ENCODE results near the gene RGN. TPM values are rescaled to one million over a fixed set of nuclear protein-coding genes. Genes with fewer than 3 reads are reported as not detected.

The RGN gene
- polyA plus RNA-seq, 1 donor from 2014 or later, result 1.5 TPM

GRCh38 chrX:47061238-47061919 lies 16.9 kb upstream of the RGN start:
- H3F3A ChIP-seq (ENCODE audit: insufficient read depth, low read length, poor library complexity, severe bottlenecking), result no peaks in the 10 kb centered on the region
- no peaks in the 10 kb centered on the region for H3K9me3 ChIP-seq (ENCODE audit: low read length)
- no peaks in the 10 kb centered on the region for H3K79me2 ChIP-seq (replicated peaks; ENCODE audit: insufficient read depth, low read length)
- H3K36me3 ChIP-seq (ENCODE audit: insufficient read depth, low read length), result no peaks in the 10 kb centered on the region
- H3K9ac ChIP-seq (ENCODE audit: low read length), result no peak overlapping the region
- no peak overlapping the region for H3K27ac ChIP-seq (ENCODE audit: low read length)
- H3K4me2 ChIP-seq (ENCODE audit: low read length), result no peak overlapping the region
- H4K20me1 ChIP-seq (ENCODE audit: insufficient read depth), result no peaks in the 10 kb centered on the region
- no peak overlapping the region for H2AFZ ChIP-seq (ENCODE audit: low read depth, low read length)
- no peak overlapping the region for H3K4me3 ChIP-seq (ENCODE audit: low read length)
- H3K9me2 ChIP-seq (ENCODE audit: insufficient read depth, low read length), result no peaks in the 10 kb centered on the region
- no peaks in the 10 kb centered on the region for H3K27me3 ChIP-seq (ENCODE audit: insufficient read depth, low read depth, low read length)
- TF ChIP-seq POLR2AphosphoS5 (IDR thresholded peaks at IDR 0.05) (no peak), TAF1 (IDR thresholded peaks at IDR 0.05; ENCODE audit: low read depth) (no peak), EZH2 (IDR thresholded peaks at IDR 0.05; ENCODE audit: borderline replicate concordance, insufficient read depth, low read length, poor library complexity, severe bottlenecking) (no peak), REST (IDR thresholded peaks at IDR 0.05; ENCODE audit: borderline replicate concordance) (no peak), MXI1 (conservative IDR thresholded peaks at IDR 0.05; ENCODE audit: poor library complexity, severe bottlenecking) (no peak), CTCF (IDR thresholded peaks at IDR 0.05; ENCODE audit: poor library complexity, severe bottlenecking) (no peak), SMC3 (conservative IDR thresholded peaks at IDR 0.05; ENCODE audit: poor library complexity) (no peak)

GRCh38 chrX:47063179-47063578 lies 15.1 kb upstream of the RGN start:
- no peaks in the 10 kb centered on the region for H3K36me3 ChIP-seq (ENCODE audit: insufficient read depth, low read length)
- no peaks in the 10 kb centered on the region for H3K9me3 ChIP-seq (ENCODE audit: low read length)
- H3F3A ChIP-seq (ENCODE audit: insufficient read depth, low read length, poor library complexity, severe bottlenecking), result no peaks in the 10 kb centered on the region
- no peak overlapping the region for H3K4me2 ChIP-seq (ENCODE audit: low read length)
- TF ChIP-seq MXI1 (conservative IDR thresholded peaks at IDR 0.05; ENCODE audit: poor library complexity, severe bottlenecking) (no peak), RAD21 (conservative IDR thresholded peaks at IDR 0.05) (no peak)
- H3K4me3 ChIP-seq (ENCODE audit: low read length), result no peak overlapping the region
- no peak overlapping the region for H2AFZ ChIP-seq (ENCODE audit: low read depth, low read length)
- no peaks in the 10 kb centered on the region for H3K79me2 ChIP-seq (replicated peaks; ENCODE audit: insufficient read depth, low read length)
- no peaks in the 10 kb centered on the region for H3K9me2 ChIP-seq (ENCODE audit: insufficient read depth, low read length)
- H3K9ac ChIP-seq (ENCODE audit: low read length), result no peak overlapping the region
- no peaks in the 10 kb centered on the region for H4K20me1 ChIP-seq (ENCODE audit: insufficient read depth)
- H3K27me3 ChIP-seq (ENCODE audit: insufficient read depth, low read depth, low read length), result no peaks in the 10 kb centered on the region
- H3K27ac ChIP-seq (ENCODE audit: low read length), result no peak overlapping the region

GRCh38 chrX:47068214-47068613 lies 10.0 kb upstream of the RGN start:
- H3K27me3 ChIP-seq (ENCODE audit: insufficient read depth, low read depth, low read length), result no peaks in the 10 kb centered on the region
- no peaks in the 10 kb centered on the region for H3K9me3 ChIP-seq (ENCODE audit: low read length)

More at GRCh38 chrX:47068214-47068613, 10.0 kb upstream of the RGN start:
- no peak for TF ChIP-seq RAD21 (conservative IDR thresholded peaks at IDR 0.05)
- no peak for TF ChIP-seq CTCF (IDR thresholded peaks at IDR 0.05; ENCODE audit: poor library complexity, severe bottlenecking)
- no peak for TF ChIP-seq SMC3 (conservative IDR thresholded peaks at IDR 0.05; ENCODE audit: poor library complexity)
- Histone ChIP-seq H3K4me2 (ENCODE audit: low read length) (no peak overlapping the region), H4K20me1 (ENCODE audit: insufficient read depth) (no peaks in the 10 kb centered on the region), H3K9me2 (ENCODE audit: insufficient read depth, low read length) (no peaks in the 10 kb centered on the region), H2AFZ (ENCODE audit: low read depth, low read length) (no peak overlapping the region), H3K4me3 (ENCODE audit: low read length) (no peak overlapping the region), H3K9ac (ENCODE audit: low read length) (no peak overlapping the region), H3K79me2 (replicated peaks; ENCODE audit: insufficient read depth, low read length) (no peaks in the 10 kb centered on the region), H3K27ac (ENCODE audit: low read length) (no peak overlapping the region), H3F3A (ENCODE audit: insufficient read depth, low read length, poor library complexity, severe bottlenecking) (no peaks in the 10 kb centered on the region), H3K36me3 (ENCODE audit: insufficient read depth, low read length) (no peaks in the 10 kb centered on the region)
